NCI-H526 (cell line): ENCODE results near the gene ELAVL3.
"Not testable (repeated sequence)": the region's sequence is repeated elsewhere in the genome, so short reads cannot be mapped to it uniquely, and the experiment has no call there.

ENCODE experiments used
- DNase-seq, 2 experiments: peaks; one replicate each; lab custom pipeline; 2025; lab: John Stamatoyannopoulos, UW

ELAVL3 gene

GRCh38 chr19:11435833-11436313 is 45.0 kb downstream of the ELAVL3 start:
- DNase-seq: no peak

- peak; percentile 98 for DNase-seq
Observed at GRCh38 chr19:11435057-11435832, 45.6 kb downstream of the ELAVL3 start, which contains the start of the genes ODAD3 and PRKCSH. TSS of gene ODAD3 (minus strand) at chr19:11435121. CDS start at chr19:11435016, 105 bp downstream. TSS of gene PRKCSH (plus strand) at chr19:11435635. CDS start at chr19:11436118, 483 bp downstream.

GRCh38 chr19:11434703-11435056 is 46.2 kb downstream of the ELAVL3 start:
- no peak for DNase-seq

GRCh38 chr19:11433526-11433925 is 47.3 kb downstream of the ELAVL3 start:
- not testable (repeated sequence) for DNase-seq

GRCh38 chr19:11426656-11427055 is 54.2 kb downstream of the ELAVL3 start:
- no peak for DNase-seq

GRCh38 chr19:11425719-11426457 is 55.0 kb downstream of the ELAVL3 start:
- no peak for DNase-seq

GRCh38 chr19:11423791-11424181 is 57.1 kb downstream of the ELAVL3 start:
- no peak for DNase-seq

GRCh38 chr19:11423164-11423790 is 57.6 kb downstream of the ELAVL3 start:
- no peak for DNase-seq

GRCh38 chr19:11422163-11423065 is 58.4 kb downstream of the ELAVL3 start:
- DNase-seq: peak in 1 of 2 experiments; percentile 48

GRCh38 chr19:11421371-11422098 is 59.3 kb downstream of the ELAVL3 start:
- peak in 1 of 2 experiments; percentile 55 for DNase-seq

- peak in 1 of 2 experiments; percentile 18 for DNase-seq
Observed at GRCh38 chr19:11420429-11421370, 60.1 kb downstream of the ELAVL3 start.

GRCh38 chr19:11418549-11419506 is 62.0 kb downstream of the ELAVL3 start, which contains the start of gene RGL3:
TSS of gene RGL3 (minus strand) at chr19:11419314. CDS start at chr19:11419278, 36 bp downstream.
- DNase-seq: peak in 1 of 2 experiments; percentile 85

GRCh38 chr19:11418094-11418548 is 62.7 kb downstream of the ELAVL3 start:
- peak; percentile 46 to 80 for DNase-seq

GRCh38 chr19:11416346-11417052 is 64.3 kb downstream of the ELAVL3 start:
- DNase-seq: no peak

GRCh38 chr19:11414544-11414943 is 66.3 kb downstream of the ELAVL3 start:
- peak in 1 of 2 experiments; percentile 25 for DNase-seq

GRCh38 chr19:11410682-11411081 is 70.2 kb downstream of the ELAVL3 start:
- no peak for DNase-seq

- DNase-seq: no peak
Observed at GRCh38 chr19:11408591-11408990, 72.3 kb downstream of the ELAVL3 start.
